Cardiac muscle cell (in vitro differentiated cells and primary cell): ENCODE data around the gene SCYL2. TPM values are rescaled to one million over a fixed set of nuclear protein-coding genes. Genes with fewer than 3 reads are reported as not detected.

ENCODE experiments used
- DNase-seq, 2 donors: peaks; one replicate each; pipeline versions ENCODE4 v3.0.0 to v3.0.0-alpha.2; 2010 to 2017; ENCODE audit warnings: low read depth in 1 of 2, low spot score in 1 of 2
- H3K27ac ChIP-seq: fragments of 200-600 bp; sonication (generic); 2 replicates; pipeline ENCODE4 v1.5.1; 2016
- H3K27me3 ChIP-seq: fragments of 200-600 bp; sonication (generic); 2 replicates; pipeline ENCODE4 v1.6.0; 2016; ENCODE audit warnings: control low read depth
- H3K36me3 ChIP-seq: fragments of 200-600 bp; sonication (generic); 2 replicates; pipeline ENCODE4 v1.5.1; 2016; ENCODE audit warnings: control low read depth
- H3K4me1 ChIP-seq: fragments of 200-600 bp; sonication (generic); 2 replicates; pipeline ENCODE4 v1.8.1; 2017; ENCODE audit warnings: low read depth, mild to moderate bottlenecking, mixed run types
- H3K4me3 ChIP-seq: fragments of 200-600 bp; sonication (generic); 2 replicates; pipeline ENCODE4 v1.5.1; 2016; ENCODE audit warnings: mild to moderate bottlenecking
- H3K9me3 ChIP-seq: fragments of 200-600 bp; sonication (generic); 2 replicates; pipeline ENCODE4 v1.5.1; 2017; ENCODE audit warnings: low read depth, mild to moderate bottlenecking, control low read depth
- polyA plus RNA-seq: library from polyadenylated mRNA; unstranded; fragments of >200 nt; fragmentation: Nextera tagmentation; extraction: Ambion mirVana; gene quantifications from 2 replicates; pipeline ENCODE4 v1.2.1, GENCODE V29; 2016
- total RNA-seq: library from RNA; depleted of rRNA; stranded (reverse); fragments of >200 nt; gene quantifications from 2 replicates; pipeline ENCODE4 v1.2.3, GENCODE V29; 2016
- TF ChIP-seq, protein P1 (sequence below): IDR thresholded peaks from 2 replicates; pipeline ENCODE4 v1.5.1; 2012; ENCODE audit warnings: low read depth, mild to moderate bottlenecking, low read length

The SCYL2 gene
- total and polyA plus RNA-seq, 2 experiments from 2014 or later, result 26.7 to 60.7 TPM

DNA sequence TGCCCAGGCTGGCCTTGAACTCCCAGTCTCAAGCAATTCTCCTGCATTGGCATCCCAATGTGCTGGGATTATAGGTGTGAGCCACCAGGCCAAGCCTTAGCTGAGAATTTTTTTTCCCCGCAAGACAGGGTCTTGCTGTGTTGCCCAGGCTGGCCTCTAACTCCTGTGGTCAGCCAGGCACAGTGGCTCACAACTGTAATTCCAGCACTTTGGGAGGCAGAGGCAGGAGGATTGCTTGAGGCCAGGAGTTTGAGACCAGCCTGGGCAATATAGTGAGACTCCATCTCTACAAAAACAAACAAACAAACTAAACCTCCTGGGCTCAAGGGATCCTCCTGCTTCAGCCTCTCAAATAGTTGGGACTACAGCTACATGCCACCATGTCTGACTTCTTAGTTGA, 27.4 kb upstream of the SCYL2 start:
- no peaks in the 10 kb centered on the region for H3K4me1 ChIP-seq
- TF ChIP-seq, protein P1, sequence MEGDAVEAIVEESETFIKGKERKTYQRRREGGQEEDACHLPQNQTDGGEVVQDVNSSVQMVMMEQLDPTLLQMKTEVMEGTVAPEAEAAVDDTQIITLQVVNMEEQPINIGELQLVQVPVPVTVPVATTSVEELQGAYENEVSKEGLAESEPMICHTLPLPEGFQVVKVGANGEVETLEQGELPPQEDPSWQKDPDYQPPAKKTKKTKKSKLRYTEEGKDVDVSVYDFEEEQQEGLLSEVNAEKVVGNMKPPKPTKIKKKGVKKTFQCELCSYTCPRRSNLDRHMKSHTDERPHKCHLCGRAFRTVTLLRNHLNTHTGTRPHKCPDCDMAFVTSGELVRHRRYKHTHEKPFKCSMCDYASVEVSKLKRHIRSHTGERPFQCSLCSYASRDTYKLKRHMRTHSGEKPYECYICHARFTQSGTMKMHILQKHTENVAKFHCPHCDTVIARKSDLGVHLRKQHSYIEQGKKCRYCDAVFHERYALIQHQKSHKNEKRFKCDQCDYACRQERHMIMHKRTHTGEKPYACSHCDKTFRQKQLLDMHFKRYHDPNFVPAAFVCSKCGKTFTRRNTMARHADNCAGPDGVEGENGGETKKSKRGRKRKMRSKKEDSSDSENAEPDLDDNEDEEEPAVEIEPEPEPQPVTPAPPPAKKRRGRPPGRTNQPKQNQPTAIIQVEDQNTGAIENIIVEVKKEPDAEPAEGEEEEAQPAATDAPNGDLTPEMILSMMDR, result no peak
- no peak for DNase-seq

DNA sequence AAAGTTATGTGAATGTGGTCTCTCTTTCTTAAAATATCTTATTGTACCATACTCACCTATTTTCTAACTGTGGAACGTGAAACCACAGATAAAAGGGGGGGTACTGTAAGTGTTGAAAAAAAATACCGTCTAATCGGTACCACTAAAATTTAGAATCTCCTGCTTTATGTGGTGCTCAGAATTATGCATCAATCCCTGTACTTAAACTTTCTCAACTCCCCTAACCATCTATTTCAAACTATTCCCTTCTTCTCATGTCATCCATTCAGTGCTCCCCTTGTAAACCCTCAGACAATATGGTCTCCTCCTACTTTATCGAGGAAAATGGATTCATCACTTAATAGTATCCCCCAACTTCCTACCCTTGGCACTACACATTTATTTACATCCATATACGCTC, 23.8 kb upstream of the SCYL2 start:
- Histone ChIP-seq H3K27me3 (no peaks in the 10 kb centered on the region), H3K4me1 (no peaks in the 10 kb centered on the region), H3K9me3 (no peaks in the 10 kb centered on the region), H3K4me3 (no peak overlapping the region), H3K36me3 (no peaks in the 10 kb centered on the region), H3K27ac (no peak overlapping the region)
- no peak for DNase-seq
- TF ChIP-seq, protein P1, result no peak

More for the DNA sequence above, 27.4 kb upstream of the SCYL2 start:
- no peaks in the 10 kb centered on the region for H3K27me3 ChIP-seq
- no peak overlapping the region for H3K27ac ChIP-seq
- H3K9me3 ChIP-seq, result no peaks in the 10 kb centered on the region
- H3K36me3 ChIP-seq, result no peaks in the 10 kb centered on the region
- H3K4me3 ChIP-seq, result no peak overlapping the region

DNA sequence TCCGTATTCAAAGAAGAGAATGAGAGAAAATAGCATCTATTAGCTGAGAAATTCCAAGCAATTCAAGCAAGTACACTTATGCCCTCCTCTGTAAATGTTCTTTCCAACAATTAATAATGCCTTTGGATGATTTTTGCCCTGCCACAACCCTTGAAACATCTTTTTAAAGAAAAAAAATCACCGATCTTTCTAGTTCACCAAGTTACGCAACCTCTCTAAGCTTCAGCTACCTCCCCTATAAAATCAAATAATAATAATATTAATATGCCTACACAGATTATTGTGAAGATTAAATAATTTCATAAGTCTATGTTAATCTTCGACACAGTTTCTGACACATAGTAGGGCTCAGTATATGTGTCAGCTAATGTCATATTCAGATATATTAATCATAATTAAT, 19.2 kb upstream of the SCYL2 start:
- H3K27me3 ChIP-seq, result no peaks in the 10 kb centered on the region
- DNase-seq, result no peak
- no peaks in the 10 kb centered on the region for H3K4me1 ChIP-seq
- no peaks in the 10 kb centered on the region for H3K9me3 ChIP-seq
- H3K27ac ChIP-seq, result no peak overlapping the region
- TF ChIP-seq, protein P1, result no peak
- no peak overlapping the region for H3K4me3 ChIP-seq
- no peaks in the 10 kb centered on the region for H3K36me3 ChIP-seq

DNA sequence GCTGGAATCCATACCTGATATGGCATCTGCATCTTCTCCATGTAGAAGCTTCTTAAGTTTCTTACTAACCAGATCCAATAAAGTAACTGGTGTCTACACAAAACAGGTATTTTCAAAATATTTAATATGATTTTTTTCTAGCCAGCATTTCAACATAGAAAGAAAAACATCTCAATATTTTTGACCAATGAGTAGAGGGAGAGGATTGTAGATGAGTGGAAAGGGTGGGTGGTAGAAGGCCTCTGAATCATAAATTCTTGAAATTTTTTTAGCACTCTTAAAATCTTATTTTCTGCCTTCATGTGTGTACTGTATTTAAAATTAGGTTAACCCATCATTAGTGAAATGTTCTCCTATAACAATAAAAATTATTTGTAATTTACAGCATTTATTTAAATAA, 18.1 kb upstream of the SCYL2 start:
- H3K36me3 ChIP-seq, result no peaks in the 10 kb centered on the region
- TF ChIP-seq, protein P1, result no peak
- no peaks in the 10 kb centered on the region for H3K9me3 ChIP-seq
- H3K4me1 ChIP-seq, result no peaks in the 10 kb centered on the region
- no peak overlapping the region for H3K27ac ChIP-seq
- no peak overlapping the region for H3K4me3 ChIP-seq
- DNase-seq, result no peak
- H3K27me3 ChIP-seq, result no peaks in the 10 kb centered on the region

DNA sequence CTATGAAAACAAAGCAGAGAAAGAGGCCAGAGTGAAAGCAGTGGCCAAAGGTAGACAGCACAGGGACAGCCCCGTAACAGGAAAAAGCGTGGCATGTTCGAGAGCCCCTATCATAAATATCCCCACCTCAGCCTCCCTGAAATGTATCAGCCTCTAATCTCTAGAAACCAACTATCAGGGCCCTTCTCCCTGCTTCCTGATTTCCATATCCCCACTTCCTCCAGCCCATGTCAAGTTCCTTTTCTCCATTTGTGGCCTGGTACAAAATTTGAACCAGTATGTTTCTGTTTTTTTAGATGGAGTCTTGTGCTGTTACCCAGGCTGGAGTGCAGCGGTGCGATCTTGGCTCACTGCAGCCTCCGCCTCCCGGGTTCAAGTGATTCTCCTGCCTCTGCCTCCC, 17.0 kb upstream of the SCYL2 start:
- Histone ChIP-seq H3K9me3 (no peaks in the 10 kb centered on the region), H3K27me3 (no peaks in the 10 kb centered on the region), H3K4me3 (no peak overlapping the region), H3K4me1 (no peaks in the 10 kb centered on the region), H3K36me3 (no peaks in the 10 kb centered on the region), H3K27ac (no peak overlapping the region)
- no peak for DNase-seq
- TF ChIP-seq, protein P1, result no peak

DNA sequence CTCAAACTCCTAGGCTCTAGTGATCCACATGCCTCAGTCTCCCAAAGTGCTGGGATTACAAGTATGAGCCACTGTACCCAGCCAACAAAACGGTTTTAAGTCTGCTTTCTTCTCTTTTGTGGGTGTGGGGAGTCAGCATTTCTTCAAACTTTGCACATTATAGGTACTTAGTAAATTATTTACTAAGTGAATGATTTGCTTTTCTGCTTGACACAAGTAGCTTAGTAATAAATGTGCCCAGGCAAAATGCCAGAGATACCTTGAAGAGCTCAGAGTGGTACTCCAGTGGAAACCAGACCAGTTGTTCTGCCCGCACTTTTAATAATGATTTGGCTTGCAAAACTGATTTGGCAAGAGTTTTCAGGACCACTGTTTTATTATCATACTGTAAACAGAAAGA, 15.1 kb upstream of the SCYL2 start:
- Histone ChIP-seq H3K4me3 (no peak overlapping the region), H3K27ac (no peak overlapping the region), H3K9me3 (no peaks in the 10 kb centered on the region), H3K36me3 (no peaks in the 10 kb centered on the region), H3K4me1 (no peaks in the 10 kb centered on the region), H3K27me3 (no peaks in the 10 kb centered on the region)
- TF ChIP-seq, protein P1, result no peak
- DNase-seq, result no peak
